Left kidney (tissue), 2 donors: ENCODE data around the gene CABP7. TPM values are rescaled to one million over a fixed set of nuclear protein-coding genes. Genes with fewer than 3 reads are reported as not detected.

Experiments used
- DNase-seq: peaks from one replicate; pipeline ENCODE4 v3.0.0-alpha.2; 2013
- polyA plus RNA-seq: library from polyadenylated mRNA; unstranded; fragments of 120-200 nt; gene quantifications from one replicate; pipeline ENCODE4 v1.2.1, GENCODE V29; 2013; ENCODE audit not compliant: insufficient read length

The CABP7 gene
- polyA plus RNA-seq, 1 donor: 0.15 TPM

DNA sequence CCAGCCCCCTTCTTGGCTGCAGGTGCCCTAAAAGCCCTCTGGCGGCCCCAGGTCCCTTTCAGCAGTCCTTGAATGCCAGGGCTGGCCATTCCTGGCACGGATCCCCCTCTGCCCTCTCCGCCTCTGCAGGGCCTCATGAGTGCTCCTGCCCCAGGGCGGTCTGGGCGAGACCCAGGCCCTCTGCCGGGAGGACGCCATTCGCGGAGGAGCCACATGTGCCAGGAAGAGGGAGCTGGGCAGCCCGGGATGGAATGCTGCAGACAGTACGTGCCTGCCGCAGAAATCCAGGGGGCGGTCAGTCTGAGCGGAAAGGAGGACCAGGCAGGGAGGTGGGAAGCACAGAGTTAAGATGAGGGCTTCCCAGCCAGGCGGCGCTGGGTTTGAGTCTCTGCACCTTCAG is 2.8 kb downstream of the CABP7 start:
- DNase-seq: no peak

DNA sequence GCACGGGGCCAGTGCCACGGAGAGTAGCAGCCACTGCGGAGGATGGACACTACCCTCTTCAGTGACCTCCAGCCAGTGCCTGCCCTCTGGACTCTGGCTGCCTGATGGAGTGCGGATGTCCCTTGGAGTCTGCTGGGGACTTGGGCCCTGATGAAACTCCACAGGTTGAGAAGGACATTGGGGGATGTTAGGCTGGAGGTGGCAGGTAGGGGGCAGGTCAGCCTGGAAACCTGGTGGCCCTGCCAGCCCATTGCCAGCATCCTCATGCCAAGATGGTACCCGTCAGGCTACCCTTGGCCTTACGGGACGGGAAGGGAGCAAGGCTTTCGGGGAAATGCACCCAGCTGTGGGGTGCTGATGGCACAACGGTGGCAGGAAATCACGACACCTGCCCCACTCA is 4.0 kb downstream of the CABP7 start:
- no peak for DNase-seq

DNA sequence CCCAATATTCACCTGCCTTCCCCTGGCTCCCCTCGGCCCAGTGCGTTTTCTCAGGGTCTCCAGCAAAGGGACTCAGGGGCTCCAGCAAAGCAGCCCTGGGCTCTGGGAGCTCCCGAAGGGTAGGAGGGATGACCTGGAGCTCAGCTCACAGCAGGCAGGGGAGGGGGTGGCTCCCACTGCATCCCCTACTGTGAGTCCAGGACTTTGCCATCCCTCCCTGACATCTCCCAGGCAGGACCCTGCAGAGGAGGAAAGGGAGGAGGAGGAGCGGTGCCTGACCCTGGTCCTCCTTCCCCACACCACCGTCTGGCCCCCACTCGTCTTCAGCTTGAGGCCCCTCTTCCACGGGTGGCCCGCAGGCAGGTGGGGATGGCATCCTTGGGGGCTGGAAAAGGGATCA is 5.0 kb downstream of the CABP7 start:
- DNase-seq: no peak

DNA sequence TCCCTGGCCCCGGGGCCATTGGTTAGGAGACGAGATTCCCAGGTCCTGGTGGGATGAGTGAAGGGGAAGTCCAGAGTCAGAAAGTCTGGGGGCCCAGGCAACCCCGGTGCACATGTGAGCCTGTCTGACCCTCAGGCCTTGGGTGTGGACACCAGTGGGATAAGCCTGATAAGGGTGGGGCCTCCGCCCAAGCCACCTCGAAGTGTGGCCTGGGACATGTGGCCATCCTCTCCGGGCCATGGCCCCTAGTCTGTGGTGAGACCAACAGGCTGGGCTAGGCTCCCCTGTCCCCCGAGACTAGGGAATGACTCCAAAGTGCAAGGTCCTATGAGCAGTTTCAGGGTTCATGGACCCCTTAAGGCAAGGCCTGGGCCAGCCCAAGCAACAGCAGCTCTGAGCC is 6.3 kb downstream of the CABP7 start:
- no peak for DNase-seq

DNA sequence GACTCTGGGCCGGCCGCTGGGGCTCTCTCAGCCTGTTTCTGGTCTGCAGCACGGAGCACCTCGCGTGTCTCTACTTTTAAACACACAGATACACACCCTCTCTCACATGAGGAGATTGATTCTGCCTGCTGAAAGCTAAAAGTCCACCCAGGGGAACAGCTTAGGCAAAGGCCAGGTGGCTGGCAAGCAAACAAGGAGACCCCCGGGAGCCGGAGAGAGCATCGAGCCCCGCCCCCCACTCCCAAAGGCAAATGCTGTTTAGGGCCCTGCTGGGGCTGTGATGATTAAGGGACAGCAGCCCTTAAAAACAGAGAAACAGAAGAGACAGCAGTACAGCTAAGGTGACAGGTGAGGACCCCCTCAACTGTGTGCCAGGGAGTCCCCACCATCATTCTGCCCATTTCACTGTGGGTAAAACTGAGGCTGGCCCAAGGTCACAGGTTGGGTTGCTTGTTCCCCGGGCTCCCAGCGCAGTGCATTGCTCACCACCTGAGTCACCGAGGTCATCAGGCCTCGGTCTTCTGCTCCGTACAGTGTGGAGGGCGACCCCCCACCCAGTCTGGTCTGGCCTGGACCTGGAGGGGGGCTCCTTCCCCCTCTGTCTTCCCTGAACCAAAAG is 6.8 kb downstream of the CABP7 start:
- DNase-seq: no peak

DNA sequence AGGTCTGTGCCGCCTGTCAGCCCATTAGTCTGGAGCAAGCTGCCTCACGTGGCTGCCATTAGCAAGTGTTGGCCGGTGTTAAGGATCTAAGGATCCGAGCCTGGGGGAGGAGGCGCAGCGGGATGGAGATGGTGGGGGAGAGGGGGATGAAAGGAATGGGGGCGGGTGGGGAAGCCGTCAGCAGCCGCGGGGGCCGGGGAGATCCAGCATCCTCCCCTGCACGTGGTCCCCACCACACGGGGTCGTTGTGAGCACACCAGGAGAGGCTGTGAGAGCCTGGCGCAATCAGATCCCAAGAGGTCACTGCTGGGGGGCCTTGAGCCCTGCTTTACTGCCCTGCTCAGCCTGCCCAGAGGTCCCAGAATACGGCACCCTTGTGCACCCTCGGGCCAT is 7.3 kb downstream of the CABP7 start:
- peak; percentile 57 for DNase-seq

DNA sequence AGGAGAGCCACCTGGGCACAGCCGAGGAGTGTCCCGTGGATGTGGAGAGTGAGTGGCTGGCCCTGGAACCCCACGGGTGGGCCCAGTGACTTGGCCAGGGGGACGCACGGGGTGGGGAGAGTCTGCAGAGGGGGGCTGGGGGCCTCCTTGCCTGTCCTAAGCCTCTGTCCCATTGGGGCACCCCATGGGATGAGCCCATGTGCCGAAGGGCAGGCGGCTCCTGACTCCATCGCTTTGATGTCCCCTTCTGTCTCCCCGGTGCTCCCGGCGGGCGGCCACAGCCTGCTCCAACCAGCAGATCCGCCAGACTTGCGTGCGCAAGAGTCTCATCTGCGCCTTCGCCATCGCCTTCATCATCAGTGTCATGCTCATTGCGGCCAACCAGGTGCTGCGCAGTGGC is 9.4 kb downstream of the CABP7 start:
- DNase-seq: no peak

DNA sequence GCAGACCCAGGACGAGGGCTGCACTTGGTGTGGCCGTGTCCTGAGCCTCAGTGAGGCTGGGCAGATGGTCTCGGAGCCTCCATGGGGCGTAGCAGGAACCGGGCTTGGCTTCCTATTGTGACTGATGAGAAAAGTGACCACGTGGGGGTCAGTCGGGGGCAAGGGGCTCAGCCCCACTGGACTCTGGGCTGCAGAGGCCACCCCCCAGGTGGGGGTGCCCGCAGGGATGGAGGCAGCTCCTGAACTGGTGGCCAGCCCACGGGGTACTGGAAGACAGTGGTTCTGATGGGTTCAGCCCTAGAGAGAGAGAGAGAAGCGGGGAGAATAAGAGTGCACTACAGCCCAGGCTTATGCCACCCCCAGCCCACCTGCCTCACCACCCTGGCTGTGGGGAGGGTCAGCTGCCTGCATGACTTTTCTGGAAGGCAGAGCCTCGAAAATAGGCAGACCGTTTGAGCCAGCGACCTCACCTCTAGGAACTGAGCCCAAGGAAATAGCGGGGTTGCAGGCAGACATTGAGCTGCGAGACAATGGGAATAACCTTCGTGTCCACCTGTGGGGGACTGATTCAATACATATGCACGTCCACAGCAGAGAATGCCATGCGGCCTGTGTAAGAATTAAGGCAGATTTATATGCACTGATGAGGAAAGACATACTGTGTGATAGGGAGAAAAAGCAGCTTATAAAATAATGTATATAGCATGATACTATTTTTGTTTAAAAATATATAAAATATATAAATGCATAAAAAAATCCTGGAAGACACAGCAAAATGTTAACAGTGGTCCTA is 11.5 kb downstream of the CABP7 start:
- DNase-seq: no peak

DNA sequence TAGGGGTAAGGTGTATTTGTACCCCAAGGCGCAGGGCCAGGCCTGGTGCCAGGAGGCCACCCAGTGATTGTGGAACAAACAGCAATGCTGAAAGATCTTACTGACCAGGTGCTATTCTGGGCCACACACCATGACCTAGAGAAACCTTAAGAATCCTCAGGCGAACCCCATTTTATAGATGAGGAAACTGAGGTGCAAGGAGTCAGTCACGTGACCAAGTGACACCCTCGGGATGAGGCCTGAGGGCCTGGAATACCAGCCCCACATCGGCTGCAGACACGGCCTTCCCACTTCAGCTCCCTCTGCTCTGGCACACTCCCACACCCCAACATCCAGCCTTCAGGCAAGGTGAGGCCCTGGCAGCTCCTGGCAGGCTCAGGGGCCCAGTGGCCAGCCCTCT is 13.1 kb downstream of the CABP7 start:
- no peak for DNase-seq

DNA sequence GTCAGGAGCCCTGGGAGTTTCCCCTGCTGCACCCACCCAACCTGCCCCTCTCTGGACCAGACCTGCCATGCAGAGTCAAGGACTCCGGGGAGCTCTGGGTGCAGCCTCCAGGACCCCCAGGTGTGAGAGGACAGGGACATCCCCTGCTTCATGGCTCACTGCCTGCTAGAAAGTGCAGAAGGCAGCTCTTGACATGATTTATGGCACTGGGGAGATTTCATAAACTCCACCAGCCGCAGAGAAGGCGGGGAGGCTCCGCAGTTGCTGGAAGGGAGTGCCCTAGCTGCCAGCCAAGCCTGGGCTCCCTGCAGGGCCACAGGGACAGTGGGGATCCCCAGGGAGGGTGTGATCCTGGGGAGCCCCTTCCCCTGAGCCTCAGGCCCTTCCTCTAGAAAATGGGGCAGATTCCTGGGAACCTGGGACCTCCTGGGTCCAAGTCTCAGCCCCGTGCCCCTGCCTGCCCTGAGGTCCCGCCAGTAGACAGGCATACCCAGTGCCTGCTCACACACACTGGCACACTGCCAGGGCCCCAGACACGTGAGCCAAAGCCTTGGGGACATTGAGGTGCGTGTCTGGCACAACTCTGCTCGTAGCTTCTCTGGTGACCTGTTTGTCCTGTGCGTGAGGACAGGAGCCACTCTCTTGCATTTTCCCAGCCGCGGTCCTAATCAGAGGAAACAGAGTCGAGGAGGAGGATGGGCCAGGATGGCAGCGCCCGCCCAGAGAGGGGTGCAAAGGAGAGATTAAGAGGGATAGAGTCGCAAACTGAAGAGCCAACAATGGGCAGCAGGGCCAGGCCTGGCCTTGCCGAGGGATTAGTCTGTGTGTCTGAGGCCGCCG is 13.8 kb downstream of the CABP7 start:
- peak; percentile 66 for DNase-seq

DNA sequence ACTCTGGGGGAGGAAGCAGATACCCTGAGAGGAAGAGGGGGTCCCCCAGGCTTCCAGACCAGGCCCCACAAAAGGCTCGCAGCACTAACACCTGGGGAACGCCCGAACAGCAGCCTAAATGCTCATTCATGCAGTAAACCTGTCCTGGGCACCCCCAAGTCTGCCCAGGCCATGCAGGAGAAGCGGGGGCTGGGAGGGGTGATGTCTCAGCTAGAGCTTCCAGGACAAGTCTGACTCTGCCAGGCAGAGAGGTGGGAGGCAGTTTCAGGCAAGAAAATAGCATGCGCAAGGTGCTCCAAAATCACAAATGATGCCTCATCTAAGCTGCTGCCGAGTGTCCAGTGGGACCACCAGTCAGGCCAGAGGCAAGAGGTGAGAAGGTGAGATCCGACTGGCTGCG is 14.6 kb downstream of the CABP7 start:
- no peak for DNase-seq

DNA sequence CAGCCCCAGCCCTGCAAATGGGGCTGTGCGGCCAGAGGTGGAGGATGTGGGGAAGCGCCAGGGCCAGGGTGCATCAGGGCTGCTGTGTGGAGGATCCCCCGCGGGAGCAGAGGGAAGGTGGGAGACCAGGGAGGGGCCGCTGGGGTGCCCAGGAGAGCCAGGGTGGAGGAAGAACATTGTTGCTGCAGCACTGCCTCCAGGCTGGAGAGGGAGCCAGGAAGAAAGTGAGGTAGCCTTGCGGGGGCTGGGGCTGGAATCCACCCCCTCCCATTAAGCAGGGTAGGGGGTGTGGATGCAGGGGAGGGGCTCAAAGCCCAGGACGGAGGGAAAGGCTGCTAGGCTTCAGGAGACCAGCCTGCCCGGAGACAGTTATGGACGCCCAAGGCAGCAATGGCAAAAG is 15.0 kb downstream of the CABP7 start:
- no peak for DNase-seq

DNA sequence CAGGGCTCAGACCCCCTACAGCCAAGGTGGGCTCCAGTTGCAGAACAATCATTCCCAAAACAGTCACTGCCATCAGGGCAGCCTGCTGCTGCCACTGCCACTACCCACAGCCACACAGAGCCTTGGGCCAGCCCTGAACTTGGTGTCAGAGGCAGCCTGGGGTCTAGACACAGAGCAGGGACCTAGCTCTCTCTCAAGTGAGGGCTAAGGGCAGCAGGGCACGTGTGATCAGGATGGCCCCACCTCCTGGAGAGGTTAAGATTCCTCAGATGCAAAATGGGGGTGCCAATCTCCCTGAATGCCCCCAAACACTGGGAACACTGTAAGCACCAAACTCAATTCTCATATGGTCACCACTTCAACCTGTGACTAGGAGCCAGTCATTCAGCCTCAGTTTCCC is 15.6 kb downstream of the CABP7 start:
- DNase-seq: no peak

DNA sequence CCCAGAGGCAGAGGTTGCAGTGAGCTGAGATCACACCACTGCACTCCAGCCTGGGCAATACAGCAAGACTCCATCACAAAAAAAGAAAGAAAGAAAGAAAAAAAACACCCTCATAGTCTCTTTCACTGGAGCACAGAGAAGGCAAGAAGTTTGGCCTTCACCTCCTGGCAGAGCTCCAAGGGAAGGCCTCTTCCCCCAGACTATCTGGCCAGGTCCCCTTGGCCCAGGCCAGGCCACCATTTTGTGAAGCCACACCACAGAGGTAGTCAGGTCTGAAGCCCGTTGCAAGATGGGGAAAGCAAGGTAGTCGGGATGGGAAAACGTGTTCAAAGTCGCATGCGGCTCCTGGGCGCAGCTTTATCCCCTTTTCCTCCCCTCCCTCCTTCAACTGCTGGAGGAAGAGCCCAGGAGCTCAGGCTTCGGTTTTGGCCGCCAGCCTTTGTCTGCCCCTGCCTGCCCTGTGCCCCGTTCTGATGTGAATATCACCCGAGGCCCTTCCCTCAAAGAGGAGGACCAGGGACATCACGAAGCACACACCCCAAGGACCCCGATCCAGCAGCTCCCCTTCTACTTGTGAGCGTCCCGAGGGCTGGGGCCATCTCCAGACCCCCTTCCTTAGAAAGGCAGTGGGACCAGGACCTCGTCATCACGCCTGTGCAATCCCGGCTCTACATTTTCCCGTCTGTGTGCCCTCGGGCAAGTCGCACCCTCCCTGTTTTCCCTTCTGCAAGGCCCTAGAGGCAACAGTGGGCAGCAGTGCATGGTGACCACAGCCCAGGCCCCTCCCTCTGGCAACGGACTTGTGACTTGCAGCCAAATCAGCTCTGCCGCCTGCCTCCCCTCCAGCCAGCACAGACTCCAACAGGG is 17.7 kb downstream of the CABP7 start:
- DNase-seq: no peak

DNA sequence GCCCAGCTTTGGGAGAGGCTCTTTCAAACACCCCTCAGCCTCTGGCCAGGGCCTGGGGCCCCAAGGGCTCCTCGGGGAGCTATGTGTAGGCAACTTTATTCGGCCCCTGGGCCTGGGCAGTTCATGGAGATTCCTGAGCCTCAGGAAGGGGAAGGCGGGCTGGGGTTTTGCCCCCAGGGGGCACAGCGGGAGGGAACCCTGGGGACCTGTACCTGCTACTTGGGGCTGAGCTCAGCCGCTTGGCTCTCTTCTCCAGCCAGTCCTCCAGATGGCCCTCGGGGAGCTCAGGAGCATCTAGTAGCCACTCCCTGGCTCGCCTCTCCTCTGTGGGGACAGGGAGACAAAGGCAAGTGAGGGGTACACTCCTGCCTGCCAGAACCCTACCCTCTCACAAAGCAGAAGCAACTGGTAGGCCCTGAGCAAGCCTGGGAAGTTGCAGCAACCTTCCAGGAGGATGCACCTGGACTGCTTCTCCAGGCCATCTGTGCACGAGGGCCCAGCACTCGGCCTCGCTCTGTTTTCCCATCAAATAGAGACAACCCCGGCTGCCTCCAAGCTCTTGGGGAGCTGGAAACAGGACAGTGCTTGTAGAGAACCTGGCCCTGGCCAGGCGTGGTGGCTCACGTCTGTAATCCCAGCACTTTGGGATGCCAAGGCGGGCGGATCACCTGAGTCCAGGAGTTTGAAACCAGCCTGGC is 18.5 kb downstream of the CABP7 start:
- DNase-seq: no peak

DNA sequence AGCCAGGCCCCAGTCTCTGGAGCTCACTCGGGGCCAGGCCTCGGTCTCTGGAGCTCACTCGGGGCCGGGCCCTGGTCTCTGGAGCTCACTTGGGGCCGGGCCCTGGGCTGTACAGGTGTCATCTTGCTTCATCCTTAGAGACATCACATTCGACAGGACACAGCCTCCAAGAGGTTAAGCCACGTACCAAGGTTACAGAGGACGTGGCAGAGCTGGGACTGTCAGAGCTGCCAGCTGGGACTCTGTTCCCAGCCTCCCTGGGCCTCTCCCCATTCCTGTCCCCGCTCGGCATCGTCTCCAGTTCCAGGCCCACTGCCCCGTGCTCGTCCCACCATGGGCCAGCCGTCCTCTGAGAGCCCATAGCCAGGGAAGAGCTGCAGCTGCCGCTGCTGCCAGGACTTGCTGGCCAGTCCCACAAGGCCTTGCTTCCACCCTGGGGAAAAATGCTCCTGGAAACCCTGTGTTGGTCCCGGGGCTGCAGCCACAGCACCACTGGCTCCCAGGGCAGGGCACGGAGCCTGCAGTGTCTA is 19.6 kb downstream of the CABP7 start:
- no peak for DNase-seq

DNA sequence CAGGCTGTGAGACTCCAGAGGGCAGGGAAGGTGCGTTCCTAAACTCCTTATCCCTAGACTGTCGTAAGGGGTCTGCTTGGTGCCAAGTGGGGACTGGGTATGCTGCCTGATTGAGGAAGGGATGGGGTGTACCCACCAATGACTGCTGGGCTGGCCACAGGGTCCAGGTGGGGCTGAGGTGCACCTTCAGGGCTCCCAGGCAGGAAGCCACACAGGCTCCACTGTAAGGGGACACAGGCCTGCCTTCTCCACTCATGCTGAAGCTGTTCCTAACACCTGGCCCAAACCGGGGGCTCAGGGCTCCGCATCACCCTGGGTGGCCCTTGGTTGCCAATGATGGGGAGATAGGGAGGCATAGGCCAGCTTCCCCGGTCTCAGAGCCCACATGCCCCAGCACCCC is 20.4 kb downstream of the CABP7 start:
- DNase-seq: no peak

DNA sequence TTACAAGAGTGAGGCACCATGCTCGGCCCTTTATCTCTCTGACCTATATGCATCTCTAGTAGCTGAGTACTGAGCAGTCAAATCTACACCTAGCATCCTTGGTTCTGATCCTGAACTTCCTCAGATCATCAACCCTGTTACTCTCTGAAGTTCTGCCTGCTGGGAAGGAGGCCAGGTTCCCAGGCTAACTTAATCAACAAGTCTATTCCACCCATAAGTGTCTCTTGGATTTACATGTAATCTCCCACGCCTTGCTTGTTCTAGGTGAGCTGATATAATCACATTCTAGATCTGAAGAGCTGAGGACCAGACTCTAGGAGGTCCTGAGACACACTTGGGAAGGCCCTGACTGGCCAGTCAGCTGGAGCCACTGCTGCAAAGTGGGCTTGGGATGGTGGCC is 22.1 kb downstream of the CABP7 start:
- DNase-seq: no peak

DNA sequence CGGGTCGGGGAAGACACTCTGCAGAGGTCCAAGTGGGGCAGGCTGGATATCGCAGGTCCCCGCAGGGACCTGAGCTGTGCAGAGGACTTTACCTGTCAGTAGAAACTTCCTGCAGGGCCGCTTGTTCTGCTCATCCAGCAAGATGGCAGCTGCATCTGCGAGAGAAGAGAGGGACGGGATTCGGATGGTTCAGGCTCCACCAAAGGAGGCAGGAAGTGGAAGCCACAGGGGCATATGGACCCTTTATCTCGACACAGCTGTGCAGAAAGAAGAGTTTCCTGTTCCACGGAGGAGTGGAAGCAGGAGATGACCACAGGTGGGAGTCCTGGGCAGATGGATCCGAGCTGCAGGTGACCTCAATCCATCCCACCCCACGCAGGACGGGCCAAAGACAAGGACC is 22.5 kb downstream of the CABP7 start:
- DNase-seq: no peak

DNA sequence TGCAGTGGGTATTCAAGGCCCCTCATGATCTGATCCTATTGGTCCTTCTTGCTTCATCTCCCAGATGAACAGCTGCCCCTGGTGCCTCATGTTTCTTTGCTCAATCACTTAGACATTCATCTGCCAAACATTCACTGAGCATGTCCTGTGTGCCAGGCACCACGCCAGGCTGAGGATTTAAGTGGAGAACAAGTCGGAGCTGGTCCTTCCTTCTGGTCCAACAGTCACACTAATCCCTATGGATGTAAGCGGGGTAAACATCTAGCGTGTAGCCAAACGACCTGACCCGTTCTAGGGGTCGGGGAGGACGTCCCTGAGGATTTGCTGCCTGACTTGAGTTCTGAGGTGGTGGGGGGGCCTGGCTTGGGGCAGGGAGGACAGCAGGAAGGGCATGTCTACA is 25.1 kb downstream of the CABP7 start:
- no peak for DNase-seq

DNA sequence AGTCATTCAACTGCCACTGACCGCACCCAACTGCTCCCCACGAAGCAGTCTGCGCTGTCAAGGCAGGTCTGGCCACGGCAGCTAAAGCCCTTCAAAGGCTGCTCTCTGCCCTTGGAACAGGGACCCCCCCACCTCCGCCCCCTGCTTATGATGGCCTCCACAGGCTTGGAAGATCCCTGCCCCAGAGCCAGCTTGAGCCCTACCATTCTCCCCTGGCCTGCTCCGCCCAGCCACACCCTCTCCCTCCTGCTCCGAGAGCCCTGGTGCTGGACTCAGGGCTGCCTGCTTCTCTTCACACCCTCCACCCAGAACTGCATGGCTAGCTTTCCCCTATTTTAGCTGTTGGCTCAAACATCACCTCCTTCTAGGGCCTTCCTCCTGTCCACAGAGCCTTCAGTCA is 28.0 kb downstream of the CABP7 start:
- DNase-seq: no peak
